Neutrophil (primary cell): ENCODE results near the gene IGFBPL1.

Source experiments
- H3K27ac ChIP-seq: fragments of 200-600 bp; sonication (generic); 2 replicates; pipeline ENCODE4 v1.5.1; 2016; ENCODE audit warnings: mild to moderate bottlenecking, moderate library complexity
- H3K27me3 ChIP-seq: fragments of 200-600 bp; sonication (generic); 2 replicates; pipeline ENCODE4 v1.6.0; 2016; ENCODE audit warnings: mild to moderate bottlenecking
- H3K36me3 ChIP-seq: fragments of 200-600 bp; sonication (generic); 2 replicates; pipeline ENCODE4 v1.5.1; 2017
- H3K4me1 ChIP-seq, 2 experiments: fragments of 200-600 bp in 1 of 2; sonication (generic) in 1 of 2; 1 replicate in 1 of 2; 2 replicates in 1 of 2; pipeline versions ENCODE4 v1.5.1 to v1.6.1; 2013 to 2016; ENCODE audit warnings: low read depth in 1 of 2, low read length in 1 of 2, mild to moderate bottlenecking in 1 of 2, moderate library complexity in 1 of 2; ENCODE audit not compliant: control insufficient read depth in 1 of 2, insufficient read depth in 1 of 2
- H3K4me3 ChIP-seq, 2 experiments: fragments of 200-600 bp in 1 of 2; sonication (generic) in 1 of 2; 1 replicate in 1 of 2; 2 replicates in 1 of 2; pipeline ENCODE4 v1.5.1; 2013 to 2016; ENCODE audit warnings: low read depth in 1 of 2, low read length in 1 of 2, mild to moderate bottlenecking in 1 of 2, moderate library complexity in 1 of 2
- H3K9me3 ChIP-seq: fragments of 200-600 bp; sonication (generic); 2 replicates; pipeline ENCODE4 v1.5.1; 2016
- TF ChIP-seq, protein P1 (sequence below): fragments of 200-600 bp; sonication (generic); IDR thresholded peaks from 2 replicates; pipeline ENCODE4 v1.5.1; 2016; ENCODE audit warnings: antibody characterized with exemption

The IGFBPL1 gene

GRCh38 chr9:38373679-38374078 lies 50.6 kb downstream of the IGFBPL1 start:
- no peaks in the 10 kb centered on the region for H3K36me3 ChIP-seq
- H3K27ac ChIP-seq, result no peak overlapping the region
- TF ChIP-seq, protein P1, sequence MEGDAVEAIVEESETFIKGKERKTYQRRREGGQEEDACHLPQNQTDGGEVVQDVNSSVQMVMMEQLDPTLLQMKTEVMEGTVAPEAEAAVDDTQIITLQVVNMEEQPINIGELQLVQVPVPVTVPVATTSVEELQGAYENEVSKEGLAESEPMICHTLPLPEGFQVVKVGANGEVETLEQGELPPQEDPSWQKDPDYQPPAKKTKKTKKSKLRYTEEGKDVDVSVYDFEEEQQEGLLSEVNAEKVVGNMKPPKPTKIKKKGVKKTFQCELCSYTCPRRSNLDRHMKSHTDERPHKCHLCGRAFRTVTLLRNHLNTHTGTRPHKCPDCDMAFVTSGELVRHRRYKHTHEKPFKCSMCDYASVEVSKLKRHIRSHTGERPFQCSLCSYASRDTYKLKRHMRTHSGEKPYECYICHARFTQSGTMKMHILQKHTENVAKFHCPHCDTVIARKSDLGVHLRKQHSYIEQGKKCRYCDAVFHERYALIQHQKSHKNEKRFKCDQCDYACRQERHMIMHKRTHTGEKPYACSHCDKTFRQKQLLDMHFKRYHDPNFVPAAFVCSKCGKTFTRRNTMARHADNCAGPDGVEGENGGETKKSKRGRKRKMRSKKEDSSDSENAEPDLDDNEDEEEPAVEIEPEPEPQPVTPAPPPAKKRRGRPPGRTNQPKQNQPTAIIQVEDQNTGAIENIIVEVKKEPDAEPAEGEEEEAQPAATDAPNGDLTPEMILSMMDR, result no peak
- H3K4me3 ChIP-seq, result no peak overlapping the region
- H3K9me3 ChIP-seq, result no peaks in the 10 kb centered on the region
- H3K27me3 ChIP-seq, result peaks cover 41% of the 10 kb centered on the region
- no peaks in the 10 kb centered on the region for H3K4me1 ChIP-seq

GRCh38 chr9:38372762-38373619 lies 51.3 kb downstream of the IGFBPL1 start:
- no peak overlapping the region for H3K4me3 ChIP-seq
- TF ChIP-seq, protein P1, result no peak
- no peak overlapping the region for H3K27ac ChIP-seq
- H3K27me3 ChIP-seq, result peaks cover 41% of the 10 kb centered on the region
- H3K9me3 ChIP-seq, result no peaks in the 10 kb centered on the region
- no peaks in the 10 kb centered on the region for H3K4me1 ChIP-seq
- no peaks in the 10 kb centered on the region for H3K36me3 ChIP-seq

DNA sequence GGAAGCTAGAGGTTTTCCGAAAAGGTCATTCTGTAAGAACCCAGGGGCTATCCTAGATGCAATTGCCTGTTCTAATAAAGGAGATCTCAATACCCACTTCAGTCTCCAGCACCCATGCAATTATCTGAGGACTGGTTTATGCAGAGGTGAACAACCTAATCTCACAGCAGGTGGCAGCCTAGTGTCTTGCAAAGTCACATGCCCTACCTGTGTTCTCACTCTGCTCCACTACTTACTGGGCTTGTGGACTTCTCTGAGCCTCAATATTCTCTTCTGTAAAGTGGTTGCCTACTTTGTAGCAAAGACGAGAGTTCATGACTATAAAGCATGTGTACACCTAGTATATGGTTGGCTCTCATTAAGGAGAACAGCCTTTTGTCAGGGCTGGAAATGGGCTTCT lies 52.8 kb downstream of the IGFBPL1 start:
- H3K4me1 ChIP-seq, result no peaks in the 10 kb centered on the region
- TF ChIP-seq, protein P1, result no peak
- H3K9me3 ChIP-seq, result no peaks in the 10 kb centered on the region
- no peak overlapping the region for H3K27ac ChIP-seq
- H3K27me3 ChIP-seq, result peaks cover 41% of the 10 kb centered on the region
- H3K36me3 ChIP-seq, result no peaks in the 10 kb centered on the region
- H3K4me3 ChIP-seq, result no peak overlapping the region

- Histone ChIP-seq H3K4me1 (no peaks in the 10 kb centered on the region), H3K4me3 (no peak overlapping the region), H3K36me3 (no peaks in the 10 kb centered on the region), H3K27me3 (peaks cover 42% of the 10 kb centered on the region), H3K27ac (no peak overlapping the region), H3K9me3 (no peaks in the 10 kb centered on the region)
- TF ChIP-seq, protein P1, result no peak
Measured at GRCh38 chr9:38370176-38370575, 54.1 kb downstream of the IGFBPL1 start.

- Histone ChIP-seq H3K4me3 (no peak overlapping the region), H3K36me3 (no peaks in the 10 kb centered on the region), H3K27me3 (peaks cover 43% of the 10 kb centered on the region), H3K27ac (no peak overlapping the region), H3K9me3 (no peaks in the 10 kb centered on the region), H3K4me1 (no peaks in the 10 kb centered on the region)
- TF ChIP-seq, protein P1, result no peak
Measured at GRCh38 chr9:38368731-38369130, 55.5 kb downstream of the IGFBPL1 start.
